GM20431 (cell line): Measurements from ENCODE around the gene GUCY2F.

ENCODE experiments used
- in situ Hi-C: fragments of 300-500 bp; cut with MseI, MboI; formaldehyde crosslinking; loops from one replicate; pipeline ENCODE4 v1.15.0; 2020; ENCODE audit warnings: low sequenced_read_pairs; ENCODE audit not compliant: unreplicated experiment

GUCY2F gene

GRCh38 chrX:109398833-109399232, 83.1 kb downstream of the GUCY2F start:
- in situ Hi-C loops, result loop anchor here (25.0 kb wide), 1 partner anchor 687 kb away; no protein-coding TSS in a partner anchor

DNA sequence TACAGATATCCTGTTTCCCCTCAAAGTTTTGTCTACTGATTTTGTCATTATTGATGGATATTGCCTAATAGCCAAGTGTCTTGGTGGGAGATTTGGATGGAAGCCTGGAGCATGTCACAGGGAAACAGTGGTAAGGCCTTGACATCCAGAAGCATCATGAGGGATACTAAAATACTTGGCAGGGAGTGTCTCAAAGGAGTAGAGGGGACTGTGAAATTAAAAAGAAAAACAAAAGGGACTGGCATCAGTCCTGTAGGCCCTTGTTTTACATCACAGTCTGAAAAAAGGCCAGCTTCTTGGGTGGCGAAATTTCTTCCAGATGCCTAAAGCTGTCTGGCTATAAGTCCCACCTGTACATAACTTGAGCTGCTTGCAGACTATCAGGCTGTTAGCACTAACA, 83.8 kb downstream of the GUCY2F start:
- in situ Hi-C loops, result loop anchor here (25.0 kb wide), 1 partner anchor 686 kb away; no protein-coding TSS in a partner anchor

DNA sequence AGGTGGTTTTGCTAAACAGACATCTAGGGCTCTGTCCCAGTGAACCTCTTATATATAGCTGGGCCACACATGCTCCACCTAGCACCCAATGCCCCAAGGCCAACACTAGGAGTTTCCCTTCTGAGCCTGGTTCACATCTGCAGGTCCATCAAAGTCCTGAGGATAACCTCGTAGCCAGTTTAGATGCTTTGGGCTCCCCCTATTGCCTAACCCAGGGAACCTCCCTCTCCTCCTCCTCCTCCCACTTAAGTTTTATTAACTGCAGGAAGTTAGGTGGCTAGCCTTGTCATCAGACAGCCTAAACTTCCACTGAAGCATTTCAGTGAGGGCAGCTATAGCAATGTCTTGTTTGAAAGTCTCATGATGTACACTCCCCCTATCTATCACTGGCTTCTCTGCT, 88.0 kb downstream of the GUCY2F start:
- in situ Hi-C loops, result loop anchor here (25.0 kb wide), 1 partner anchor 682 kb away; no protein-coding TSS in a partner anchor

DNA sequence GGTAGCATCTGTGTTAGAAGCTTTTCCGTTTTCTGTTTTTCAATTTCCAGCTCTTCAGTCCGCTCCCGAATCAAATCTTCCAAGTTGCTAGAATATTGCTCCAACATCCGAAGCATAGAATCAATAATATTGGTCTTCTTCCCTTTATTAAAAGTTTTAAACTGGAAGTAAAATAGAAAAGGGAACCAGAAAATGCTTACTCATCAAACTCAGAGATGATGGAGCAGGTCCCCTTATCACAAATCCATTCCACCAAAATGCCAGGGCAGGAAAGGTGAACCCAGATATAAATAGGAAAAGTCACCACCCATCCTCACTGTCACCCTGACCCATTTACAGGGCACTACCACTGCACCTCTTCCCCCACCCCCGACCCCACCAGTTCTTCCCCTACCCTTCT, 89.0 kb downstream of the GUCY2F start:
- in situ Hi-C loops, result loop anchor here (25.0 kb wide), 1 partner anchor 681 kb away; no protein-coding TSS in a partner anchor

DNA sequence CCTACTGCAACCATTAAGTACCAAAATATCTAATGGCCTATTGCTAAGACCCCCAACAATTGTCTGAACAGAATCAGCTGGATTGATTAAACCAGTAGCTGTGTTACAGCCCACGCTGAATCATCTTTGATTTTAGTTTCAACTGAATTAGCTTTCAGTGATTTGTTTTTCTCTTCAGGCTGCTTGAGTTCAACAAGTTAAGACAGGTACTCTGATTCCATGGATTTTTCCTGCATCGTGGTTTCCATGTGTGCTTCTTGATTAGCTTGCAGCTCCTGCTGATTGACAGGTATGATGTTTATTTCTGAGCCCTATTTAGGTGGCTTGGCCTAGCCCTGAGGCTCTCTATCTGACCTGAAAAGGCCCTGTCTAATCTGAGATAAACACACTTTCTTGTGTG, 91.3 kb downstream of the GUCY2F start:
- in situ Hi-C loops, result loop anchor here (25.0 kb wide), 1 partner anchor 678 kb away; no protein-coding TSS in a partner anchor

DNA sequence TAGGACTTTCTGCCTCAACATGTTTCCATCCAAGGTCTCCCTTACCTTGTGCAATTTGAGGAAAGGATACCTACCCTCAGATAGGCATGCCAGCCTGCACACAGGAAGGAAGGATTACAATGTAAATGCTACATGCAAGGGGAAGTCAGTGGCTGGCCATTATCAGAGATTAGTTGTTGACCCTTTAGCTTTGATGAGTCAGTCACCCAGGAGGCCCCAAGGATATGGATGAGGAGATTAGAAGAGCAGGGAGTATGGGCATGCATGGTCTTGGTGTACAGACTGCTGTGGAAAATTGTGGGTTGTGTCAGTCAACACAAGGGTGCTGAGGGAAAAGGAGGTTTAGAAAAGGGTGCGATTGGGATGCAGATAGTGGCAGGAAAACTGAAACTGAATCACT, 92.0 kb downstream of the GUCY2F start:
- in situ Hi-C loops, result loop anchor here (25.0 kb wide), 1 partner anchor 678 kb away; no protein-coding TSS in a partner anchor

- in situ Hi-C loops, result loop anchor here (25.0 kb wide), 1 partner anchor 672 kb away; no protein-coding TSS in a partner anchor
Observed at GRCh38 chrX:109384699-109385098, 97.2 kb downstream of the GUCY2F start.

DNA sequence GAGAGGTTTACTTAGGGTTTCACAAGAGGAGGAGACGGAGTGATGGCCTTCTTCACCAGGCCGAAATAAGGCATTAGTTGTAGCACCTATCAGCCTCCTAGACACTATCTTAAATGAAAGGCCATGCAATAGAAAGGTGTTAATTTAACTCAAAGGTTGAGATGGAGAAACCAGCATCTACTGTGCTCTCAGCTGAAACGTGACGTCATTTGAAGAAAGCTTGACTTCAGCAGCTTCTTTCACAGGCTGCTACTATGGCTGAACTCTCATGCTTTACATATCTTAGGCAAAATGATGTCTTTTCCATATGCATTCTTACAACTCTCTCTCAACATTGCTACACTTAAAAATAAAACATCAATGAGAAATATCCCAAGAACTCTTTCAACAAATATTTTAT, 99.6 kb downstream of the GUCY2F start:
- in situ Hi-C loops, result loop anchor here (25.0 kb wide), 1 partner anchor 670 kb away; no protein-coding TSS in a partner anchor

DNA sequence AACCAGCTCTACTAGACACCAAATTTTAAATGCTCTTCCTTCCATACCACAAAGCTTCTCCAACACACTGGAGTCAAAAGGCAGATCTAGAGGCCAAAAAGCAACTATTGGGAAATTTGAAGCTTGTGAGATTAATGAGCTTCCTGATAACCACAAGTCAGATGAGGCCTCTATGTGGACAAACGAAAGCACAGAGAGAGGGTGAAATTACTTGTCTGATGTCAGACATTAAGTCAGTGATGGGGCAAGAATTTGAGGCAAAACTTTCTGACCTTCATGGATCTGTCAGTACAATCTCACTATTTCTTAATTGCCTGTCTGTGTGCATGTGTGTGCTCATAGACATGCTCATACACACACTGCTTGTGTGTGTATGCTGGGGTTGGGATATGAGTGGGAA, 103.6 kb downstream of the GUCY2F start:
- in situ Hi-C loops, result loop anchor here (25.0 kb wide), 1 partner anchor 666 kb away; no protein-coding TSS in a partner anchor

DNA sequence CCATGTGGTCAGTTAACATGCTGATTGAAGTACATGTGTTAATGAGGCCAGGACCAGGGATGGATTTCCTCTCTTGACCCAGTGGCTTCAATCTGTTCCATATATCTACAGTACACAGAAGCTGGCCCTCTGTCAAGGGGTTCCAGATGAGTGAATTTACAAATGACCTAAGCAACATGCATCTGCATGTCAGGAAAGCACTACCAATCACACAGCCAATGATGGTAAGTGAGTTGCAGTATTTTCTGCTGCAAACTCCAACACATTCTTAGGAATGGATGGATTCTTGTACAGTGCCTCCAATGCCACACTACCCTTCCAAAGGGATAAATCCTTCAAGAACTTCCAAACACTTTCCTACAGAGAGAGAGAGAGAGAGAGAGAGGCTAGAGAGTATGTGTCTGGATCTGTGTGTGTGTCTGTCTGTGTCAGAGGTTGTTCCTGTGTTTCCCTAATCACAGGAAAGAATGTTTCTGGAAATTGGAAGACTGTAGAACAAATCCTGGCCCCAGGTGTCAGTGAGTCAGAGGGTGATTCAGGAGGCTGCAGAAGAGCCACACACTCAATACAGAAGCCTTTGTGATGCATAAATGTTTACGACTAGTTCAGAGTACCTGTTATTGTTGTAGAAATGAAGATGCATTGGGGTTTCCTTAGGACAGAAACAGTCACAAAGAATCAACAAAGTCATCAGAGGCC, 107.5 kb downstream of the GUCY2F start:
- in situ Hi-C loops, result no loop called here

- in situ Hi-C loops, result no loop called here
Observed at GRCh38 chrX:109373468-109373867, 108.4 kb downstream of the GUCY2F start.

GRCh38 chrX:109372716-109373115, 109.2 kb downstream of the GUCY2F start:
- in situ Hi-C loops, result no loop called here

- in situ Hi-C loops, result no loop called here
Observed at GRCh38 chrX:109372291-109372690, 109.6 kb downstream of the GUCY2F start.

GRCh38 chrX:109362101-109362500, 119.8 kb downstream of the GUCY2F start:
- in situ Hi-C loops, result no loop called here

GRCh38 chrX:109360301-109360700, 121.6 kb downstream of the GUCY2F start:
- in situ Hi-C loops, result no loop called here

DNA sequence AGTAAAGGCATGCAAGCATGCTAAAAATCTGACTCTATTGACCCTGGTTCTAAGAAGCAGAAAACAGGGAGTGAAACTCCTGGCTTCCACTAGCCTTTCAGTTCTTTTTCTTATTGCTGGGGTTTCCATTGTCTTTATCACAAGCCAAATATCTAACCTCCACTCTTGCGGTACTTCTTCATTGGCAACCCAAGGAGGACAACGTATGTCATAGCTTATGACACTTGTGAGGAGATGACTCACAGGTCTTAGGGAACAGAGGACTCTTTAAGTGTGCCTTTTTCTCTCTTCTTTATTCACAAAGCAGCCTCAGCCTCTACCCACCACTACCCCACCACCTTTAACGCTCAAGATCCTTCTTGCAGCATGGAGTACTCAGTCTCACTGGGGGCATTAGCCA, 124.2 kb downstream of the GUCY2F start:
- in situ Hi-C loops, result no loop called here

GRCh38 chrX:109356684-109357083, 125.2 kb downstream of the GUCY2F start:
- in situ Hi-C loops, result no loop called here

DNA sequence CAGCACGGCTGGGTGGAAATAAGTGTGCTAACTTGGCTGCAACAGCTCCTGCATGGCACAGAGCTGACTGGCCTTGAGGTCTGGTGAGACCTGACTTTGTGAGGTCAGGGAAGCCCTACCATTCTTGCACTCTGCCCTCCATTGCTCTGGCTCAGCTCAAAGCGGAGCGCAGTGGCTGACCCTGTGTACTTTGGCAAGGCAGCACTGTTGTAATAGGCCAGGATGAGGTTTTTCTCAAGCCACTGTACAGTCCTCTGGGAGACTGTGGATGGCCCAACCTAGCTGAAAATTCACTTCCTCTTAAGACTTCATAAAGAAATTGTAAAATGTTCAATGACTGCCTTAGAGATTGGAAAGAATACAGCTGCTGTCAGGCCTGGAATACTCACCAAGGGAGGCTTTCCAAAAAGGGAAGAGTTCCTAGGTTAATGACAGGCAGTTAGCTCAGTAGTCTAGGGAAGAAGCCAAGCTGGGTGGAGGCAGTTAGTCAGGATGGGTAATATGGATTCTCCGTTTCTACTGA, 129.8 kb downstream of the GUCY2F start:
- in situ Hi-C loops, result no loop called here

GRCh38 chrX:109351557-109351956, 130.3 kb downstream of the GUCY2F start:
- in situ Hi-C loops, result no loop called here

GRCh38 chrX:109350551-109350950, 131.3 kb downstream of the GUCY2F start:
- in situ Hi-C loops, result no loop called here

DNA sequence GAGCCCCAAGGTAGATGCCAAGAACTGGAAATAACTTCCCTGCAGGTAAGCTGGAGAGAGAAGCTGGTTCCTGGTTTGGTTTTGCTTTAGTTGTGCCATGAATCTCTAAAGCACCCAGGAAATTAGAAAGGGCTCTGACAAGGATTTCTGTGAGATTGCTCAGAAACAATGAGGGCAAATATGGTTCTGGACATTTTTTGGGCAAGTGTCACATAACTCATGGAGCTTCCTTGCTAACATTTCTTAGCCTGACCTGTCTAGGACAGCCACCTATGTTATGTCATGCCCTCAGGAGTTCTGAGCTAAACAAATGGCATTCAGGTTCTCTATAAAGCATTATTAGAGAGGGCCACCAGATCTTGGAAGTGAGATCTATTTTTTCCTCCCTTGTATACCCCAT, 131.8 kb downstream of the GUCY2F start:
- in situ Hi-C loops, result no loop called here
